ENCODE measurements around the gene ASPA.

Gene ASPA

GRCh38 chr17:3469529-3469928, 6.3 kb upstream of the ASPA start:
- H3K27ac ChIP-seq: no peak overlapping the region
- no peak for TF ChIP-seq CTCF (conservative IDR thresholded peaks at IDR 0.05)
- TF ChIP-seq ZFX (IDR thresholded peaks at IDR 0.05): no peak

GRCh38 chr17:3471599-3471998, 4.2 kb upstream of the ASPA start, which contains the start of gene SPATA22:
Gene SPATA22, minus strand, starts transcription at chr17:3471819. Its CDS starts 2,494 bp downstream, at chr17:3469325.
- TF ChIP-seq CTCF (conservative IDR thresholded peaks at IDR 0.05) (no peak), ZFX (IDR thresholded peaks at IDR 0.05) (no peak)
- no peak within 1 kb of the TSS for H3K27ac ChIP-seq

- TF ChIP-seq ZFX (IDR thresholded peaks at IDR 0.05) (no peak), CTCF (conservative IDR thresholded peaks at IDR 0.05) (no peak)
- no peak overlapping the region for H3K27ac ChIP-seq
Measured at GRCh38 chr17:3472137-3472536, 3.7 kb upstream of the ASPA start.

DNA sequence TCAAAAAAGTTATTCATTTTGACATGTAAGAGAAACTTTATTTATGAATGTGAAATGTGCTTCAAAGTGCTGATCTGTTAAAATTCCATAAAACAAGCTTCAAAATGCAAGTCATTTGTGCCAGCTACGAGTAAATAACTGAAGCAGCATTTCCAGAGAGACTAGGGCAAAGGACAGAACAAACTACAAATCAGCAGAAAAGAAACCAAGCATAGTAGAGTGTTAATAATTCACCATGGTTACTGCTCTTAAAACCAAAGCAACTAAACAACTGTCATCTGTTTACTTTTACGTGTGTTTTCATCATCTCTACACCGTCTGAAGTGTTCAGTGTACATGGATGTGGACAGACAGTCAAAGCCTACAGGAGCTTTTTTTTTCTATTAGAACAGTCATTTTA, 1.6 kb upstream of the ASPA start:
- no peak for TF ChIP-seq ZFX (IDR thresholded peaks at IDR 0.05)
- no peak for TF ChIP-seq CTCF (conservative IDR thresholded peaks at IDR 0.05)
- no peak overlapping the region for H3K27ac ChIP-seq

- TF ChIP-seq ZFX (IDR thresholded peaks at IDR 0.05) (no peak), CTCF (conservative IDR thresholded peaks at IDR 0.05) (no peak)
- H3K27ac ChIP-seq: no peak overlapping the region
Measured at GRCh38 chr17:3475251-3475685, 529 bp upstream of the ASPA start.

GRCh38 chr17:3479988-3480387, 4.2 kb downstream of the ASPA start:
- H3K27ac ChIP-seq: no peak overlapping the region
- TF ChIP-seq CTCF (conservative IDR thresholded peaks at IDR 0.05): no peak
- TF ChIP-seq ZFX (IDR thresholded peaks at IDR 0.05): no peak

DNA sequence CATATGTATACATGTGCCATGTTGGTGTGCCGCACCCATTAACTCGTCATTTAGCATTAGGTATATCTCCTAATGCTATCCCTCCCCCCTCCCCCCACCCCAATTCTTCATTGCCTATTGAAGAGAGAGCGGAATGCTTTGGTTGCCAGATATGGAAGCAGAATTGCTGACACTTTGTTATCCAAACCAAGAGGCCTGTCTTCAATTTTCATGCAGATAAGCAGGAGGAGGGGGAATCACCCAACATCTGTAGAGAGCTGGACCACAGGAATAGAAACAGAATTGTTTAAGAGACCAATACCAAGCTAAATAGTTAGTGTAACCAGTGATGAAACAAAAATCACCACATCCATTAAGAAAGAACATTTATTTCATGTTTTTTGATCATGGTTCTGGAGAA, 7.1 kb downstream of the ASPA start:
- no peak overlapping the region for H3K27ac ChIP-seq
- TF ChIP-seq ZFX (IDR thresholded peaks at IDR 0.05): no peak

GRCh38 chr17:3485481-3486068, 9.8 kb downstream of the ASPA start:
- H3K27ac ChIP-seq: no peak overlapping the region
- TF ChIP-seq ZFX (IDR thresholded peaks at IDR 0.05): no peak
- TF ChIP-seq CTCF (conservative IDR thresholded peaks at IDR 0.05): no peak
